Hindlimb muscle (tissue), 1 donor: Measurements from ENCODE around the gene CEP112. TPM values are rescaled to one million over a fixed set of nuclear protein-coding genes. Genes with fewer than 3 reads are reported as not detected.
"Not testable (repeated sequence)": the region's sequence is repeated elsewhere in the genome, so short reads cannot be mapped to it uniquely, and the experiment has no call there.

Experiments used
- DNase-seq: peaks from one replicate; pipeline ENCODE4 v3.0.0-alpha.2; 2013
- polyA plus RNA-seq: library from polyadenylated mRNA; unstranded; fragments of 120-200 nt; gene quantifications from one replicate; pipeline ENCODE4 v1.2.1, GENCODE V29; 2013; ENCODE audit not compliant: insufficient read length

The CEP112 gene
- polyA plus RNA-seq, 1 donor = 14.8 TPM

DNA sequence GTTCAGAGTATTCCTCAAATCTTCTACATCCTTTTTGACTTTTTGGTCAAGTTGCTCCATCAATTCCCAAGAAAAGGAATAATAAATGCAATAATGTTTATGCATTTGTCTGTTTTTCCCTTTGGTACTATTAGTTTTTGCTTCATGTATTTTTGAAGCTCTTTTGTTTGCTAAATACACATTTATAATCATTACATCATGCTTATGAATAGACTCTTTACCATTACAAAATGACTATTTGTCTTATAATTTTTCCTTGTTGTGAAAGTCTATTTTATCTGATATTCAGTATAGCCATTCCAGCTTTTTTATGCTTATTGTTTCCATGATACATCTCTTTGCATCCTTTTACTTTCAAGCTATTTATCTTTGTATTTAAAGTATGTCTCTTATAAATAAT is 41.2 kb downstream of the CEP112 start:
- no peak for DNase-seq

DNA sequence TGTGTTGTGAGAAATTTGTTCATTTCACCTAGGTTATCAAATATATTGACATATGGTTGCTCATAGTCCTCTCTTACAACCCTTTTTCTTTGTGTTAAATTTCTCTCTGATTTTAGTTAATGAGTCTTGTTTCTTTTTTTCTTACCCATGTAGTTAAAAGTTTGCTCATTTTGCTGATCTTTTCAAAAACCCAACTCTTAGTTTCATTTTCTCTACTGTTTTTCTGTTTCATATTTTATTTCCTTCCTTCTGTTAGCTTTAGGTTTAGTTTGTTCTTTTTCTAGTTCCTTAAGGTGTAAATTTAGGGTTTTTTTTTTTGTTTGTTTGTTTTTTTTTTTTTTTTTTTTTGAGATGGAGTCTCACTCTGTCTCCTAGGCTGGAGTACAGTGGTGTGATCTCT is 42.4 kb downstream of the CEP112 start:
- no peak for DNase-seq

DNA sequence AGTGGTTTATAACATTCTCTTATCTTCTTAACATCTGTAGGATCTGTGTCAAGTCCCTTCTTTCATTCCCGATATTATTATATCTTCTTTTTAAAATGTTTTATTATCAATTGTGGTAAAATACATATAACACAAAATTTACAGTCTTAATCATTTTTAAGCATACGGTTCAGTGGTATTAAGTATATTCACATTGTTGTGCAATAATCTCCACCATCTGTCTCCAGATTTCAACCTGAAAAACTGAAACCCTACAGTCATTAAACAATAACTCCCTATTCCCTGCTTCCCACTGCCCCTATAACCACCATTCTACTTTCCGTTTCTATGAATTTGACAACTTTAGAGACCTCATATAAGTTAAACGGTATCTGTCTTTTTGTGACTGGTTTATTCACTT is 45.5 kb downstream of the CEP112 start:
- DNase-seq = no peak

DNA sequence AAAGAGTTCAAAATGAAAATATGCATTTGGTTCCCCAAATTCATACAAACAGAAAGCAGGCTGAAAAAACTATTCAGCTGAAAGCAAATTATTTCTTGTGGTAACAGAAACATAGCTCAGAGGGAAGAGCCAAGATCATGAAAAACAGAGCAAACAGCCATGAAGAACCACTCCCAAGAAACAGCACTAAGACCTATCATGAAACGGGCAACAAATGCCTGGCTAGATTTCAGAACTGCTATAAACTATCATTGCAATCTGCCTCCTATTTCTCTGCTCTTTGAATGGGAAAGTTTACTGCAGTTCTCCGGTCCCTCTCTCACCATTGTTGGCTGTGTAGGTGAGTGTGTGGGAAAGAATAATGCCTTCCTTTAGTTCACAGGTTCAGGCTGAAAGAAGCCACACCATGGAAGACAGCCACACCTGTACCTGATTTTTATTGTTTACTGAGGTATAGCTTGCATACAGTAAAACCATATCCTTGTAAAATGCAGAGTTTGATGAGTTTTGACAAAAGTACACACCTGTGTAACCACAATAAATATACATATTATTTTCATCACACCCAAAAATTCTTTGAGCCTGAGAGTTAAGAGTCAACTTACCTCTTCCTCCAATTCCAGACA is 48.2 kb downstream of the CEP112 start:
- DNase-seq = no peak

DNA sequence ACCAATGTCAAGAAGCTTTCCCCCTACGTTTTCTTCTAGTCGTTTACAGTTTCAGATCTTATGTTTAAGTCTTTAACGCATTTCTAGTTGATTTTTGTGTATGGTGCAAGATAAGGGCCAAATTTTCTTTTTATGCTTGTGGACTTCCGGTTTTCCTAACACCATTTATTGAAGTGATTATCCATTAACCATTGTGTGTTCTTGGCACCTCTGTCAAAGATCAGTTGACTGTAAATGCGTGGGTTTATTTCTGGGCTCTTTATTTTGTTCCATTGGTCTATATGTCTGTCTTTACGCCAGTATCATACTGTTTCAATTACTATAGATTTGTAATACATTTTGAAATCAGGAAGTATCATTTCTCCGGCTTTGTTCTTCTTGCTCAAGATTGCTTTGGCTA is 49.5 kb downstream of the CEP112 start:
- DNase-seq = no peak

DNA sequence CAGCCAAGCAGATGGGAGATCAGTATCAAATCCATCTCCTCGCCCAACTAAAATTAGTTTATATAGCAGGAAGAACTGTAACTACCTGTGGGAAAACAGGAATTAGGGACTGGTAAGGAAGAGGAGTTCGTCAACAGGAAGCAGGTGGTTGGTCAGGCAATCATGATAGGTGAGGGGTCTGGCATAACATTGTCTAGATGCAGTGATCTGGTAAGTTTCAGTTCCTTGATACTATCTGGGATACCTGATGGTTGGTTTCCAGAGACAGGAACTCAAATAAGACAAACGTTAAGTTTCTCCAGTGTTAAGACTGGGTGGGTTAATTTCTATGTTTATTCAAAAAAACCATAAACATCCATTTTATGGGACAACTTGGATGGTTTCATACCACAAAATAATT is 53.8 kb downstream of the CEP112 start:
- DNase-seq = no peak

DNA sequence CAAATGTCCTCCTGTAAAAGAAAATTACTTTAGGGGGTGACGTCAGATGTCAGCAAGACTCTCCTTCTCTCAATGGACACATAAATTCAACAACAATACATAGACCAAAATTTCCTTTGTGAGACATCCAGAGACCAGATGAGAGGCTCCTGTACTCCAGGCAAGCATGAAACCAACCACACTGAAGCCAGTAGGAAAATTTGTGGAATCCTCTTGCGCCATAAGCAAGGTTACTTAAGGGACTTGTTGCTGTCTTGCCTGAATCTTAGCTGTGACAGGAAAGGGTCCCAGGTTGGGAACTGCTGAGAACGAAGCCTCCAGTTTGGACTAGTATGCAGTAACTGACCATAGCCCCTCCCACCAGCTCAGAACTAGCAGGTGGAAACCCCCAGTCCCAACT is 56.0 kb downstream of the CEP112 start:
- no peak for DNase-seq

DNA sequence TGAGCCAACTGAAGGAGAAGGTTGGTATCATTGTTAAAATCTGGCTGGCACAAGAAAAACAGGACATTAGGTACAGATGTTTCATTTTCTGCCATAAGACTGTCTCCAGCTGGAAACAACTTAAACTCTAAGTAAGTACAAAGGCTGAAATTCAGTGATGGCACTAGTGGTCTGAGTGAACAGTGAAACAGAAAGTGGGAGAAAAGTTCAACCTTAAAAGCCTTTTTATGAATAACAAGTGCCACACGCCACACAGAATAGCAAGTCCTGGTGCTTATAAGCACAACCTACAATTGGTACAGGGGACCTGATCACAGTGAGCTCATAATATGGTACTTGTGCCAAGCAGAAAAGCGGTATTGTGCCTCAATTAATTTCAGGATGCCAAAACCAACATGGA is 56.7 kb downstream of the CEP112 start:
- no peak for DNase-seq

DNA sequence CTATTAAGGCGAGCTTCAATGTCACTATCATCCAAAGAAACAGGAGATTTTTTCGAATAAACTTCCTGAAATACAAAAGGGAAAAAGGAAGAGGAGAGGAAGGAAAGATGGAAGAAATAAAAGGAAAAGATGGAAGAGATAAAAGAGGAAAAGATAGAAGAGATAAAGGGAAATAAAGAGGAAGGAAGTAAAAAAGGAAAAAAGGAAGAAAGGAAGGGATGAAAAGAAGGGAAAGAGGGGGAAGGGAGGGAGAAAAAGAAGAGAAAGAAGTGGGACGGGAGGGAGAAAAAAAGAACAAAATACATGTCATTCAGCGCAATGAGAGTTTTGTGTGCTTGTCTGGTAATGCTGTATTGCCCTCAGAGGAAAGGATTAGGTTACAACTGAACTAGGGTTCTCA is 62.2 kb downstream of the CEP112 start:
- DNase-seq = no peak

DNA sequence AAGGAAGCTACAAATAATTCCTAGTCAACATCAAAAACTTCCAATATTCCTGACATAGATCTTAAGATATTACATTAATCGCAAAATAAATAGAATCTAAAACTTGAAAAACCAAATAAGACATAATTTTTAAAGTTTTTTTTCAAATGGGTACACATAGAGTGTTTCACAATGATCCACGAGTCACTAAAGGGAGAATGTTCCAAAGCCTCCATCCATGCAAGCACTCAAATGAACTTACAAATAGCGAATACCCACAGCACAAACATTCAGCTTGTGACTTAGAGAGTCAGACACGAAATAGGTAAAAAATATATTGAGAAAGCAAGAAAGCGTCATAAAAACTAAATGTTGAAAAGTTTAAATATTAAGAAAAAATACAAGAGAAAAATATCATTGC is 65.7 kb downstream of the CEP112 start:
- DNase-seq = no peak

DNA sequence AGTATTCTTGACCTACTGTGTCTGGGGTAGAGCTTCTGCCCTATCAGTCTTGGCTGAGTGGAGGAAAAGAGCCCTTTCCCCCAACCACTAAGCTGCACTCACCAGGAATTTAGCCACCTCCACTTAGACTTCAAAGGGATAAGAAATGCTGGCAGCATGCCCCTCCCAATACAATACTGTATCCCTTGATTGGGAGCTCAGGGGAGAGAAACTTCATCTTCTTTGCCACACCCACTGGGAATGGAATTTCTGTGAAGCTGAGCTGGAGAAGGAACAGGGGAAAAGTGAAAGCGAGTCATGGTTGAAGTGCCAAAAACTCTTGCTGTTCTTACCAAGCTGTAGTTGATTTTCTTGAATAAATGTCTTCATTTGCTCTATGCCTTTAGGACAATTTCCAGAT is 68.8 kb downstream of the CEP112 start:
- no peak for DNase-seq

DNA sequence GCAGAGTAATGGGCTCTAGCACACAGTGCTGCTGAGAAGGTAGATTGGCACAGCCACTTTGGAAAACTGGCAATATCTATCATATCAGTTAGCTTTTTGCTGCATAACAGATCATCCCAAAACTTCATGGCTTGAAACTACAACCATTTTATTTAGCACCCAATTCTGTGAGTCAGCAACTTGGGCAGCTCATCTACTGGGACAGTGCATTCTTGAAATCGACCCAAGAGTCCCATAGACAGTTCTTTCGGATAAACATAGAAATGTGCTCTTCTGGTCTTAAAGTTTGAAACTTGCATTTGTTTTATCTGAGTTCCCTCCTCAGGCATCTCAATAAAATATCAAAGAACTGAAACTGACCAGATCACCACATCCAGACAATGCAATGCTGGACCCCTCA is 76.7 kb downstream of the CEP112 start:
- DNase-seq = no peak

DNA sequence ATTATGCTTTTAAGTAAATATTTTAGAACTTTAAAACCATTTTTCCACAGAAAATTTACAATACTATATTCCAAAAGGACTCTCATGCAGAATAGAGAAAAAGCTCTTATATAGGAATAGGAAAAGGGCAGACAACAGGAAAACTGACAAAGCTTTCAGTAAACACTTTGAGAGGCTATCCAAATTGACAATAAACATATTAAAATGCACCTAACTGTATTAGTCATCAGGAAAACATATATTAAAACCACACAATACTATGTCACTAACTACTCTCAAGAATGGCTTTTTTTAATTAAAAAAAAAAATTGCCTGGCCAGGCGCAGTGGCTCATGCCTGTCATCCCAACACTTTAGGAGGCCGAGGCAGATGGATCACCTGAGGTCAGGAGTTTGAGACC is 77.3 kb downstream of the CEP112 start:
- DNase-seq = no peak

DNA sequence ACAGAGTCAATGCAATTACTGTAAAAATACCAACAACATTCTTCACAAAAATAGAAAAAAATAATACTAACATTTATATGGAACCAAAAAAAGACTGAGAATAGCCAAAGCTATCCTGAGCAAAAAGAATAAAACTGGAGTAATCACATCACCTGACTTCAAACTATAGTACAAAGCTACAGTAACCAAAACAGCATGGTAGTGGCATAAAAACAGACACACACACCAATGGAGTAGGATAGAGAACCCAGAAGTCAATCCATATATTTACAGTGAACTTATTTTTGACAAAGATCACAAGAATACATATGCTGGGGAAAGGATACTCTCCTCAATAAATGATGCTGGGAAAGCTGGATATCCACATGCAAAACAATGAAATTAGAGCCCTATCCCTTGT is 84.2 kb downstream of the CEP112 start:
- DNase-seq = no peak

DNA sequence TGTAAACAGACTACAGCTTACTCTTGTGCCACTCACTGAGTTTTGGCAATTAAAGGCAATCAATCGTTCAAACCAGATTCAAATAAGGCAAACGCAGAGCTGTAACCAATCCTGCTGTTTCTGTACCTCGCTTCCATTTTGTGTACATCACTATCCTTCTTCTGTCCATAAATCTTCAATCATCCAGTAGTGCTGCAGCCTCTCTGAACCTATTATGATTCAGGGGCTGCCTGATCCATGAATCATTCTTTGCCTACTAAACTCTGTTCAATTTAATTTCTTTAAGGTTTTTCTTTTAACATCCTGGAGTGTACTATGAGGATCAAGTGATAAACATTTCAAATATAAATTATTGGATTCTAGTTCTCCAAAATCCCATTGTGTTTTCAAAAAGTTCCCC is 93.9 kb downstream of the CEP112 start:
- DNase-seq = no peak

DNA sequence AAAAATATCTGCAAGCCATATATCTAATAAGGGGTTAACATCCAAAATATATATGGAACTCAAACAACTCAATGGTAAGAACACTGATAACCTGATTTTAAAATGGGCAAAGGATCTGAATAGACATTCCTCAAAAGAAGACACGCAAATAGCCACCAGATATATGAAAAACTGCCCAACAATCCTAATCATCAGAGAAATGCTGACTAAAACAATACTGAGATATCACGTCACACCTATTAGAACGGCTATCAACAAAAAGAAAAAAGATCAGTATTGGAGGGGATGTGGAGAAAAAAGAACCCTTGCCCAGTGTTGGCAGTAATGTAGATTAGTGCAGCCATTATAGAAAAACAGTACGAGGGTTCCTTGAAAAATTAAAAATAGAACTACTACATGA is 97.2 kb downstream of the CEP112 start:
- no peak for DNase-seq

DNA sequence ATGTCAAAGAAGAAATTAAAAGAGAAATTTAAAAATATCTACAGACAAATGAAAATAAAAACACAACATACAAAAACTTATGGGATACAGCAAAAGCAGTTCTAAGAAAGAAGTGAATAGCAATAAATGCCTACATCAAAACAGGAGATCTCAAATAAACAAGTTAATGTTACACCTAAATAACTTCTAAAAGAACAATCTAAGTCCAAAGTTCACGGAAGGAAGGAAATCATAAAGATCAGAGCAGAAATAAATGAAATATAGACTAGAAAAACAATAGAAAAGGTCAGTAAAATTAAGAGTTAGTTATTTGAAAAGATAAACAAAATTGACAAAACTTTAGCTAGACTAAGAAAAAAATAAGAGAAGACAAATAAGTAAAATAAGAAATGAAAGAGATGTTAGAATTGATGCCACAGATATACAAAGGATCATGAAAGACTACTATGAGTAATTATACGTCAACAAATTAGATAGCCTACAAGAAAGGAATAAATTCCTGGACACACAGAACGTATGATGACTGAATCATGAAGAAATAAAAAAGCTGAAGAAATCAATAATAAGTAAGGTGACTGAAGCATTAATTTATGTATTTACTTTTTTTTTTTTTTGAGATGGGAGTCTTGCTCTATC is 100.4 kb downstream of the CEP112 start:
- DNase-seq = no peak

DNA sequence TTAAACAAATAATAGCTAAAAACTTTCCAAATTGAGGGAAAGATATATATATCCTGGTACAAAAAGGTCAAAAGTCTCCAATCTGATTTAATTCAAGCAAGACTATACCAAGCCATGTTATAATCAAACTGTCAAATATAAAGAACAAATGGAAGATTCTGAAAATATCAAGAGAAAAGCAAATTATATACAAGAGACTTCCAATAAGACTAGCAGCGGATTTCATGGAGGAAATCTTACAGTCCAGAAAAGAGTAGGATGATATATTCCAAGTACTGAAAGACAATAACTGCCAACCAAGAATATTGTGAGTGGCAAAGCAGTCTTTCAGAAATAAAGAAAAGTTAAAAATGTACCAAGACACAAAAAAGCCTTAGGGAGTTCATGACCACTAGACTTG is 102.2 kb downstream of the CEP112 start:
- DNase-seq = no peak

DNA sequence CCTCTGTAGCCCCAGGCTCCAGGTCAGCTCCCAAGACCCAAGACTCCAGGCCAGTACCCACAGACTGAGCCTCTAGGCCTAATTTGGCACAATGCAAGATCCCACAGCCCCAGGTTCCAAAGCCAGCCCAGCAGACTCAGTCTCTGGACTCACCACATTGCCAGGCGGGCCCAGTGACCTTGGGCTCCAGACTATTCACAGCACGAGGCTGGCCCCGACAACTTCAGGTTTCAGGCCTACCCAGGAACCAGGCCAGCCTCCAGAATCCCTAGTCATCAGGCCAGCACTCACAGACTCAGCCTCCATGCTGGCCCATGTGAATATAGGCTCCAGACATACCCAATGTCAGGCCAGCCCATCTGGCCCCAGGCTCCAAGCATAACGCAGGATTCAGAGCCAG is 103.8 kb downstream of the CEP112 start:
- DNase-seq = no peak

DNA sequence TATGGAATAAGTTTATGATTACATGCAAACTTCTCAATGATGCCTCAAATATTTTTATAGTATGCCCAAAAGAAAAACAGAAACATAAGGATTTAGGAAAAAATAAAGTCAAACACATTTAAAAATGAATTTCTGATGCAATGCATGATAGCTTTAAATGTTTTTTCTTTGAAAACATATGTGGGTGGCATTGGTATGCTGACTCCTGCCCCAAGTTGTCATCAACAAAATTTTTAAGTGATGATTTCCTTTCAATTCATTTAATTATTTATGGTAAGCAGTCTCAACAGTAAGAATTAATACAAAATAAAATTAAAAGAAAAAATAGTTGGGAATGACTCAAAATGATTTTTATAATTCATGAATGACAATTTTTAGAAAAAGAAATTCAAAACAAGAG is 104.9 kb downstream of the CEP112 start:
- no peak for DNase-seq

DNA sequence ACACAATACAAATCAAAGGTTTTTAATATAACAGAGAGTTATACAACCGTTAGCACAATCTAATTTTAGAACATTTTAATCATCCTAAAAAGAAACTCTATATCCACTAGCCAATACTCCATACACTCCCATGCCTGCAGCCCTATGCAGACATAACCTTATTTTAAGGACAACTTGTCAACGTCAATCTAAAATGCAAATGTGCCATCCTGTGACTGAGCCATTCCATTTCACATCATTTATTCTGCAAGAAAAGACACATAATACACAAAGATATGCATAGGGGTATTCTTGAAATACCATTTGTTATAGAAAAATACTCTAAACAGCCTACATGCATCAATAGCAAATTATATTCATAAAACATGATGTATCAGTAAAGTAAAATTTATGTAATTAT is 106.7 kb downstream of the CEP112 start:
- no peak for DNase-seq

DNA sequence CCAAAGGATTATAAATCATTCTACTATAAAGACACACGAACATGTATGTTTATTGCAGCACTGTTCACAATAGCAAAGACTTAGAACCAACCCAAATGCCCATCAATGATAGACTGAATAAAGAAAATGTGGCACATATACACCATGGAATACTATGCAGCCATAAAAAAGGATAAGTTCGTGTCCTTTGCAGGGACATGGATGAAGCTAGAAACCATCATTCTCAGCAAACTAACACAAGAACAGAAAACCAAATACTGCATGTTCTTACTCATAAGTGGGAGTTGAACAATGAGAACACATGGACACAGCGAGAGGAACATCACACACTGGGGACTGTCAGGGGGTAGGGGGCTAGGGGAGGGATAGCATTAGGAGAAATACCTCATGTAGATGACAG is 111.3 kb downstream of the CEP112 start:
- not testable (repeated sequence) for DNase-seq

DNA sequence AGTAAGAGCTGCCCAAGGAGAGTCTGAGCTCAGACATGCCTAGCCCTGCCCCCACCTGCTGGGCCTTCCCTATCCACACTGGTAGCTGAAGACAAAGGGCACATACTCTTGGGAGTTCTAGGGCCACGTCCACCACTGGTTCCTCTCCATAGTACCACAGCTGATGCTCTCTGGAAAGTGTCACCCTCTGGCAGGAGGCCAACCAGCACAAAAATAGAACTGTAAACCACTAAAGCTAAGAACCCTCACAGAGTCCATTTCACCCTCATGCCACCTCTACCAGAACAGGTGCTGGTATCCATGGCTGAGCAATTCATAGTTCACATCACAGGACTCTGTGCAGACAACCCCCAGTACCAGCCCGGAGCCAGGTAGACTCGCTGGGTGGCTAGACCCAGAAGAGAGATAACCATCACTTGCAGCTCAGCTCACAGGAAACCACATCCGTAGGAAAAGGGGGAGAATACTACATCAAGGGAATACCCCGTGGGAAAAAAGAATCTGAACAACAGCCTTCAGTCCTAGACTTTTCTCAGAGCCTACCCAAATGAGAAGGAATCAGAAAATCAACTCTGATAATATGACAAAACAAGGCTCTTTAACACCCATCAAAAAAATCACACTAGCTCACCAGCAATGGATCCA is 115.3 kb downstream of the CEP112 start:
- DNase-seq = no peak

DNA sequence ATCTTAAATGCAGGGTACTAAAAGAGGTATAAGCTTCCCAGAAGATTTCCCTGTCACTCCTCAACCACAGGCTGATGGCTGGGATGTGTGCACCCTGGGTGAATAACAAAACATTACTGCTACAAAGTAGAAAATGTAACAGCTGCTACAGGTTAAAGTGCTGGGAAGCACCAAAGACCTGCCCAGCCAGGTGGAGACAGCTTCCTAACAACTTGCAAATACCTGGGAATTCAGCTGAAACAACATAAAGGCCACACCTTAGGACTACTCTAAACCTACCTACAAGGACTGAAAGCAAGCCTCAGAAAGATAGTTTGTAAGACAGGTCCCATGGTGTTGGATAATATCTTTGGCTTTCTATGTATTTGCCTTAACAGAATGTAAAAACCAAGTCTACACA is 118.5 kb downstream of the CEP112 start:
- no peak for DNase-seq

DNA sequence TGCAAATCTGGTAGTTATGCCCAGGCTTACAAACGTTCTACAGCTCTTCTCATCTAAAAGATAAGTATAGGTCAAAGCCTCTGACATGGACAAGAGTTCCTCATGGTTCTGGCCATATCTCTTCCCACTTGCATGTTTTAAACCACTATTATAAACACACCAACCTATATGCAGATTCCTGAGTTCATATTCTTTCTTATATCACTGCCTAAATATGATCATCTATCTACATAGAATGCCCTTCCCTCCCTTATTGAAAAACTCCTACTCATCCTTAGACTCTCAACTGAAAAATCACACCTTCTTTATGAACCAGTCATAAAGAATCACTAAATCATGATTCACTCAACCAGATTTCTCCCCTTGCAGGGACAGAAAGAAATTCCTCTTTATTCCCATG is 128.2 kb downstream of the CEP112 start:
- DNase-seq = no peak
